Loucy (cell line): ENCODE results near the gene INSYN2B.

ENCODE experiments used
- H2AFZ ChIP-seq: fragments of 200-600 bp; sonication (generic); 2 replicates; pipeline ENCODE4 v1.6.0; 2016; ENCODE audit warnings: antibody characterized with exemption, mild to moderate bottlenecking, low read length, moderate library complexity
- H3F3A ChIP-seq: fragments of 200-600 bp; 2 replicates; pipeline ENCODE4 v1.6.0; 2016; ENCODE audit warnings: antibody characterized with exemption, low read depth, mild to moderate bottlenecking
- H3K27me3 ChIP-seq: fragments of 200-600 bp; sonication (generic); 2 replicates; pipeline ENCODE4 v1.6.1; 2014; ENCODE audit warnings: low read length, mild to moderate bottlenecking; ENCODE audit not compliant: insufficient read depth, poor library complexity, severe bottlenecking
- H3K36me3 ChIP-seq: fragments of 200-600 bp; sonication (generic); 2 replicates; pipeline ENCODE4 v1.6.1; 2016; ENCODE audit warnings: low read length; ENCODE audit not compliant: insufficient read depth
- H3K4me1 ChIP-seq: fragments of 200-600 bp; sonication (generic); 2 replicates; pipeline ENCODE4 v1.5.1; 2014; ENCODE audit warnings: low read length, mild to moderate bottlenecking; ENCODE audit not compliant: insufficient read depth, poor library complexity, severe bottlenecking
- H3K4me2 ChIP-seq: fragments of 200-600 bp; sonication (generic); 2 replicates; pipeline ENCODE4 v1.6.0; 2014; ENCODE audit warnings: antibody characterized with exemption, low read length, low read depth, mild to moderate bottlenecking; ENCODE audit not compliant: poor library complexity, severe bottlenecking
- H3K4me3 ChIP-seq: fragments of 200-600 bp; sonication (generic); 2 replicates; pipeline ENCODE4 v1.5.1; 2014; ENCODE audit warnings: low read length, mild to moderate bottlenecking, mixed read lengths; ENCODE audit not compliant: poor library complexity, severe bottlenecking
- H3K79me2 ChIP-seq: fragments of 200-600 bp; sonication (generic); 2 replicates; pipeline ENCODE4 v1.6.1; 2014; ENCODE audit warnings: low read length; ENCODE audit not compliant: insufficient read depth
- H3K9ac ChIP-seq: fragments of 200-600 bp; sonication (generic); 2 replicates; pipeline ENCODE4 v1.6.0; 2014; ENCODE audit warnings: mild to moderate bottlenecking, low read depth, low read length, moderate library complexity; ENCODE audit not compliant: poor library complexity, severe bottlenecking
- H3K9me2 ChIP-seq: fragments of 200-600 bp; sonication (generic); replicated peaks from 2 replicates; pipeline ENCODE4 v1.6.1; 2016; ENCODE audit warnings: low read depth, low read length, mixed read lengths
- H3K9me3 ChIP-seq: fragments of 200-600 bp; sonication (generic); 2 replicates; pipeline ENCODE4 v1.6.1; 2014; ENCODE audit warnings: mild to moderate bottlenecking, antibody characterized with exemption, low read length, low read depth; ENCODE audit not compliant: insufficient read depth
- H4K20me1 ChIP-seq: fragments of 200-600 bp; sonication (generic); 2 replicates; pipeline ENCODE4 v1.6.0; 2014; ENCODE audit warnings: antibody characterized with exemption, low read length, mild to moderate bottlenecking; ENCODE audit not compliant: insufficient read depth, poor library complexity, severe bottlenecking
- CTCF ChIP-seq: fragments of 200-600 bp; sonication (generic); conservative IDR thresholded peaks from 2 replicates; pipeline ENCODE4 v1.5.1; 2014; ENCODE audit warnings: mild to moderate bottlenecking, antibody characterized with exemption, low read length
- EZH2phosphoT487 ChIP-seq: fragments of 200-600 bp; IDR thresholded peaks from 2 replicates; pipeline ENCODE4 v1.6.1; 2018; ENCODE audit warnings: antibody characterized with exemption, mild to moderate bottlenecking, moderate library complexity, borderline replicate concordance

INSYN2B gene

GRCh38 chr5:169909945-169910344 is 70.3 kb downstream of the INSYN2B start:
- Histone ChIP-seq H2AFZ (no peak overlapping the region), H3K27me3 (no peaks in the 10 kb centered on the region), H3K4me1 (no peaks in the 10 kb centered on the region), H3K4me3 (no peak overlapping the region), H3K9me3 (no peaks in the 10 kb centered on the region), H3K9ac (no peak overlapping the region), H3K9me2 (no peaks in the 10 kb centered on the region), H4K20me1 (peaks cover 4% of the 10 kb centered on the region), H3K36me3 (no peaks in the 10 kb centered on the region), H3K4me2 (no peak overlapping the region), H3F3A (no peaks in the 10 kb centered on the region), H3K79me2 (no peaks in the 10 kb centered on the region)
- TF ChIP-seq CTCF (no peak), EZH2phosphoT487 (no peak)

DNA sequence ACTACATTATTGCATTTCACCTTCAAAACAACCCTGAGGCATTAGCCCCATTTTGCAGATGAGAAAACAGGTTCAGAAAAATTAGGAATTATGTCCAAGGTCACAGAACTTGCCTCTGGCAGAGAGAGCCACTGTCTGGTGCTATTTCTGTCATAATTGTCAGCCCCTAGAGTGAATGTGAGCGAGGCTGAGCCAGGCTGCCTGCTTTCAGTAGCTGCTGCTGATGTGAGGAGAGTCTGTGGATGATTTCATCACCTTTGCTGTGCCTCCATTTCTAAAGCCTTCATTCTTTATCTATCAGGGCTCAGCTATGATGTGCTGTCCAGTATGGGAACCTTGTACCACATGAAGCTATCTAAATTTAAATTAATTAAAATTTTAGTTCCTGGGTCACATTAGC is 71.4 kb downstream of the INSYN2B start:
- H3K9me2 ChIP-seq, result no peaks in the 10 kb centered on the region
- no peak overlapping the region for H3K4me2 ChIP-seq
- H4K20me1 ChIP-seq, result no peaks in the 10 kb centered on the region
- TF ChIP-seq EZH2phosphoT487, result no peak
- no peak for TF ChIP-seq CTCF
- H3K27me3 ChIP-seq, result no peaks in the 10 kb centered on the region
- H3K36me3 ChIP-seq, result no peaks in the 10 kb centered on the region
- no peak overlapping the region for H3K4me3 ChIP-seq
- no peaks in the 10 kb centered on the region for H3K4me1 ChIP-seq
- H3F3A ChIP-seq, result no peaks in the 10 kb centered on the region
- no peaks in the 10 kb centered on the region for H3K9me3 ChIP-seq
- H3K79me2 ChIP-seq, result no peaks in the 10 kb centered on the region
- no peak overlapping the region for H2AFZ ChIP-seq
- no peak overlapping the region for H3K9ac ChIP-seq

GRCh38 chr5:169906745-169907649 is 73.3 kb downstream of the INSYN2B start:
- Histone ChIP-seq H3K36me3 (no peaks in the 10 kb centered on the region), H3K9me3 (no peaks in the 10 kb centered on the region), H3K79me2 (no peaks in the 10 kb centered on the region), H3K9me2 (no peaks in the 10 kb centered on the region), H4K20me1 (no peaks in the 10 kb centered on the region), H3K9ac (no peak overlapping the region), H2AFZ (no peak overlapping the region), H3F3A (no peaks in the 10 kb centered on the region), H3K4me1 (peaks cover 3% of the 10 kb centered on the region), H3K4me3 (no peak overlapping the region), H3K4me2 (no peak overlapping the region), H3K27me3 (no peaks in the 10 kb centered on the region)
- TF ChIP-seq CTCF, result no peak
- no peak for TF ChIP-seq EZH2phosphoT487
